NCI-H2081 (cell line): ENCODE measurements around the gene GDF11.
"Not testable (repeated sequence)": the region's sequence is repeated elsewhere in the genome, so short reads cannot be mapped to it uniquely, and the experiment has no call there.

Experiments used
- DNase-seq, 2 experiments: peaks; one replicate each; lab custom pipeline; 2025; lab: John Stamatoyannopoulos, UW

The GDF11 gene

GRCh38 chr12:55741931-55742680 is 816 bp upstream of the GDF11 start:
- DNase-seq = no peak

GRCh38 chr12:55743406-55744339 is 751 bp downstream of the GDF11 start:
- DNase-seq = peak in 1 of 2 experiments; percentile 40

GRCh38 chr12:55744340-55745030 is 1.6 kb downstream of the GDF11 start:
- no peak for DNase-seq

- DNase-seq = no peak
Observed at GRCh38 chr12:55745361-55746173, 2.6 kb downstream of the GDF11 start.

- no peak for DNase-seq
Observed at GRCh38 chr12:55746174-55746912, 3.4 kb downstream of the GDF11 start.

GRCh38 chr12:55746913-55747231 is 4.0 kb downstream of the GDF11 start:
- no peak for DNase-seq

GRCh38 chr12:55748230-55748993 is 5.5 kb downstream of the GDF11 start:
- DNase-seq = no peak

- DNase-seq = no peak
Observed at GRCh38 chr12:55755246-55755645, 12.3 kb downstream of the GDF11 start.

- no peak for DNase-seq
Observed at GRCh38 chr12:55757701-55758100, 14.8 kb downstream of the GDF11 start.

- not testable (repeated sequence) for DNase-seq
Observed at GRCh38 chr12:55758575-55758974, 15.7 kb downstream of the GDF11 start.

- no peak for DNase-seq
Observed at GRCh38 chr12:55760663-55761062, 17.7 kb downstream of the GDF11 start.

- DNase-seq = peak; percentile 41 to 87
Observed at GRCh38 chr12:55762646-55763045, 19.7 kb downstream of the GDF11 start.

- no peak for DNase-seq
Observed at GRCh38 chr12:55765736-55766290, 22.9 kb downstream of the GDF11 start.

GRCh38 chr12:55767156-55767555 is 24.2 kb downstream of the GDF11 start:
- no peak for DNase-seq

GRCh38 chr12:55771736-55772135 is 28.8 kb downstream of the GDF11 start:
- no peak for DNase-seq

- no peak for DNase-seq
Observed at GRCh38 chr12:55777856-55778255, 34.9 kb downstream of the GDF11 start.

GRCh38 chr12:55780685-55781084 is 37.8 kb downstream of the GDF11 start:
- DNase-seq = no peak

GRCh38 chr12:55788546-55788945 is 45.6 kb downstream of the GDF11 start:
- no peak for DNase-seq

- no peak for DNase-seq
Observed at GRCh38 chr12:55789171-55789570, 46.2 kb downstream of the GDF11 start.

GRCh38 chr12:55789893-55790292 is 47.0 kb downstream of the GDF11 start:
- no peak for DNase-seq
